NCI-H128 (cell line): ENCODE measurements around the gene DMKN.
"Not testable (repeated sequence)": the region's sequence is repeated elsewhere in the genome, so short reads cannot be mapped to it uniquely, and the experiment has no call there.

Experiments
- DNase-seq: peaks from one replicate; lab custom pipeline; 2025; ENCODE audit not compliant: unreplicated experiment; lab: John Stamatoyannopoulos, UW

Gene DMKN

GRCh38 chr19:35501684-35502083 is 11.8 kb downstream of the DMKN start:
- DNase-seq = no peak

DNA sequence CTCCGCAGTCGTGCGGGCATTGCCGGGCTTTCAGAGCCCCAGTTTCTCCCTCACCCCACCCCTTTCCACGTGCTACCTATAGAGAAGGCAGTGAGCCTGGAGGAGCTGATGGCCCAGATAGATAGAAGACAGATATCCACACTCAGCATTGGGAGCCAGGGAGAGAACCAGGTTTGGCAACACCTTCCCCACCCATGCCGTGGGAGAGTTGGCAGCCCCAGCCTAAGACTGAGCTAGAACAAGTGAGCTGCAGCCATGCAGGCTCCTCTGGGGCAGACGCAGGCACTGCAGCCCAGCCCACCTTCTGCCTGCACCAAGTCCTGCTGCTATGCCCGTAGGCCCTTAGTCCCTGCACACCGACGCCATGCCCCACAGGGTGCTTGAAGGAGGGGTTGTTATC is 12.8 kb downstream of the DMKN start:
- no peak for DNase-seq

GRCh38 chr19:35498984-35499527 is 14.4 kb downstream of the DMKN start:
- no peak for DNase-seq

- no peak for DNase-seq
These were observed 15.2 kb downstream of the DMKN start for GRCh38 chr19:35498220-35498619.

DNA sequence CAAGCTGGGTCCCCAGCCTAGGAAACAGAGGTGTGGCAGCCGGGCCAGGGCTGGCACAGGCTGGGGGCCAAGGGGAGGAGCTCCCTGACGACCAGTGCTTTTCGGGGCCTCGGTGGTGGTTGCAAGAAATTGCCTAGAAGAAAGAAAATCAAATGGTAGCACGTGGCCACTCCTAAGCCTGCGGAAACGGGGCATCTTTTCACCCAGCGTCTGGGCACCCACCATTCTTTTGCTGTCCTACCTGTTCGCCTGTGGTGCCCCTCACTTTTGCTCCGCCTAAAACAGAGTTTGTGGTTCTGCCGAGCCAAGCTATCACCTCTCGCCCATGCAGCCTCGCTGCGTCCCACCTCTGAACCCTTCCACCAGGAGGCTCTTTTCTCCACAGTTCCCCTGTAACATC is 16.0 kb downstream of the DMKN start:
- no peak for DNase-seq

- no peak for DNase-seq
These were observed 18.1 kb downstream of the DMKN start for GRCh38 chr19:35495107-35496064.

GRCh38 chr19:35493971-35494370 is 19.5 kb downstream of the DMKN start:
- no peak for DNase-seq

DNA sequence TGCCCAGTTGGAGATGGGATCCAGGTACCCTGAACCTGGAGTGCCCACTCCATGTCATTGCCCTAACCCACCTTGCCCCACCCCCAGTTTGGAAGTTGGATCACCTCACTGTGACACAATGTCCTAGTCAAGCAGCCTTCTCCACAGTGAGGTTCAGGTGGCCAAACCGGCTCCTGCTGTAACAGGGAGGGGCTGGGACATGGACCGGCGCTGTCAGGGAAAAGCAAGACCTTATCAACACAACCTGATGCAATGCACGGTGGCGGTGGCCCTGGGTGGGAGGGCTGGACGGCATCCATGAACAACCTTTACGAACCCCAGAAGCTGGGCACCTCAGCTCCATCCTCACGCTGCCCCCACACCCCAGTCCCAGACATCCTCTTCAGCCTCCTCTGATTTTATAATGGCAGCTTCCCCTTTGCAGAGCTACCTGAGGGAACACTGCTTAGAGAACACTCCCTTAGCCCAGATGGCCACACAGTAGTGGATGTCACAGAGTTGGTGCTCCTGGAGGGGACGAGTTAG is 21.6 kb downstream of the DMKN start:
- no peak for DNase-seq

- DNase-seq = no peak
These were observed 23.1 kb downstream of the DMKN start, which contains the start of gene KRTDAP for GRCh38 chr19:35490364-35490763. TSS of gene KRTDAP (minus strand) at chr19:35490464. CDS start at chr19:35490442, 22 bp downstream.

DNA sequence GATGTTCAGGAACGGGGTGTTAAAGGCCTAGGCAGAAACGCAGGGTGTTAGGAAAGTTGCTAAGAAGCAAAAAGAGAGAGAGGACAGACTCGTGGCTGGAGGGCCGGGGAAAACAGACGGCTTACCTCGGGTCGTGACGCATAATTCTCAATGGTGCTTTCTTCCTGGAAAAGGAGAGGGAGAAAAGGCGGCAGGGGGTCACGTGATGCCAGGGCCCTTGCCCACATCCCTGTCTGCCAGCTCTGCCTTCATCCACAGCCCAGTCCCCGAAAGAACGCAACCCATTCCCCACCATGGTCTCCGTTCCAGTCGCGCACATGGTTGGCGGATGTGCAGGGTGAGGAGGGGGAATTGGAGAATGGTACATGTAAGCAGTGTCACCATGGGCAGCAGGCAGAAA is 24.8 kb downstream of the DMKN start:
- DNase-seq = no peak

- DNase-seq = no peak
These were observed 25.7 kb downstream of the DMKN start for GRCh38 chr19:35487656-35488182.

- no peak for DNase-seq
These were observed 27.2 kb downstream of the DMKN start for GRCh38 chr19:35486268-35486708.

DNA sequence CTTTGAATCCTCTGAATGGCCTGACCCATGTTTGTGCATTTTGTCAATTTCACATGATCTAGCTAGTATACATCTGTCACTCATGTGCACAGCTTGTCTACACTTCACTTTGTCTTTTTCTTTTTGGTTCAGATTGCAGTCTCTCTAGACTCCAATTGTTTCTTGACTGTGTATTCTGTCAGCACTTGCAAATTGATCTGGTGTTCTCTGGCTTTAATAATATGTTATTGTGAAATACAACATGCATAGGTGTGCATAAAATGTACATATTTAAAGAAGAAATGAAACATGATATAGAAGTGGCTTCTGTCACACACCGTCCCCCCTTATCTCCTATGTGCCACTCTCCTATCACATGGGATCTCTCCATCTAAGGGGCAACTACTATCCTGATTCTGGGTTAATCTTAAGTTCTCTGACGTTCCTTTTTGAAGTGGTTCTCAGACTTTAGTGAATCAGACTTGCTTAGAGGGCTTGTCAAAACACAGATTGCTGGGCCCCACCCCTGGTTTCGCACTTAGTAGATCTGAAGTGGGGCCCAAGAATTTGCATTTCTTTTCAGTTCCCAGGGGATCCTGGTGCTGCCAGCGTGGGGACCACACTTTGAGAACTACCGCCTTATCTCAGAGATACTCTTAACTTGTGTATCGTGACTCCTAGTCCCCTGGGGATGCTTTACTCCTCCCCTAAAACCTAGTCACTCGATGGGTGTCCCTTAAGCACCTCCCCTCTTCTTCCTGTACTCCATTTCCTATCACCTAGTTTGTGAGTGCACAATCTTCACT is 29.0 kb downstream of the DMKN start:
- DNase-seq = no peak

DNA sequence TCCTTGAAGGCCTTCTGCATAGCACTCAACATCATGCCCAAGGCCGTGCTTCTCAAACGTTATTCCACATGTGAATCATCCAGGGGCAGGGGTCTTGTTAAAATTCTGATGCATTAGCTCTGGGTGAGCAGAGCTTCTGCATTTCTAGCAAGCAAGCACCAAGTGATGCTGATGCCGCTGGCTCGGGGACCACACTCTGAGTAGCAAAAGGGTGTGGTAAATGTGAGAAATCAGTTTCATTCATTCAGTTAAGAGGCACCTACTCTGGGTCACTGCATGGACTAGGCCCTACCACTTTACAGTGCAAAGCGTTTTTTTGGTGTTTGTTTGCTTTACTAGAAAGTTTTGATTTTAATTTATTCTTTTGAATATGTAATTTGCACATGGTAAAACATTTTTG is 30.4 kb downstream of the DMKN start:
- DNase-seq = no peak

GRCh38 chr19:35478794-35479677 is 34.4 kb downstream of the DMKN start:
- no peak for DNase-seq

GRCh38 chr19:35476149-35476548 is 37.3 kb downstream of the DMKN start:
- DNase-seq = no peak

GRCh38 chr19:35474594-35474993 is 38.9 kb downstream of the DMKN start:
- DNase-seq = not testable (repeated sequence)

GRCh38 chr19:35474104-35474503 is 39.3 kb downstream of the DMKN start:
- DNase-seq = no peak

- no peak for DNase-seq
These were observed 41.5 kb downstream of the DMKN start for GRCh38 chr19:35471946-35472345.

DNA sequence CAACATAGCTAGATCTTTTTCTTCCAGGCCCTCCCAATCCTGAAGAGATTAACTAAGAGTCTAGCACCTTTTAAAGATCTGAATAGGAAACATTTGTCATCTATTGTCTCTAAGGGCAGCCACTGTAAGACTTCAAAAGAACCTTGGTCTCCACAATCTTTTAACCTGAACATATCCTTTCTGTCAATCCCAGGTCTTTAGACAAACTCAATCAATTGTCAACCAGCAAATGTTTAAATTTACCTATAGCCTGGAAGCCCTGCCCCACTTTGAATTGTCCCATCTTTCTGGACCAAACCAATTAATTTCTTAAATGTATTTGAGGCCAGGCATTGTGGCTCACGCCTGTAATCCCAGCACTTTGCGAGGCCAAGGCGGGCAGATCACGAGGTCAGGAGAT is 42.4 kb downstream of the DMKN start:
- DNase-seq = not testable (repeated sequence)
